ENCODE measurements around the gene DIO3.

Gene DIO3

GRCh38 chr14:101604935-101605780, 43.9 kb downstream of the DIO3 start:
- TF ChIP-seq ZFX (IDR thresholded peaks at IDR 0.05; ENCODE audit: borderline replicate concordance) (no peak), CTCF (IDR thresholded peaks at IDR 0.05) (no peak)

GRCh38 chr14:101605836-101606235, 44.5 kb downstream of the DIO3 start:
- no peak for TF ChIP-seq ZFX (IDR thresholded peaks at IDR 0.05; ENCODE audit: borderline replicate concordance)
- no peak overlapping the region for H3K27ac ChIP-seq

More at GRCh38 chr14:101604935-101605780, 43.9 kb downstream of the DIO3 start:
- no peak overlapping the region for H3K27ac ChIP-seq
